ENCODE results near the gene FOXL1.

The FOXL1 gene

DNA sequence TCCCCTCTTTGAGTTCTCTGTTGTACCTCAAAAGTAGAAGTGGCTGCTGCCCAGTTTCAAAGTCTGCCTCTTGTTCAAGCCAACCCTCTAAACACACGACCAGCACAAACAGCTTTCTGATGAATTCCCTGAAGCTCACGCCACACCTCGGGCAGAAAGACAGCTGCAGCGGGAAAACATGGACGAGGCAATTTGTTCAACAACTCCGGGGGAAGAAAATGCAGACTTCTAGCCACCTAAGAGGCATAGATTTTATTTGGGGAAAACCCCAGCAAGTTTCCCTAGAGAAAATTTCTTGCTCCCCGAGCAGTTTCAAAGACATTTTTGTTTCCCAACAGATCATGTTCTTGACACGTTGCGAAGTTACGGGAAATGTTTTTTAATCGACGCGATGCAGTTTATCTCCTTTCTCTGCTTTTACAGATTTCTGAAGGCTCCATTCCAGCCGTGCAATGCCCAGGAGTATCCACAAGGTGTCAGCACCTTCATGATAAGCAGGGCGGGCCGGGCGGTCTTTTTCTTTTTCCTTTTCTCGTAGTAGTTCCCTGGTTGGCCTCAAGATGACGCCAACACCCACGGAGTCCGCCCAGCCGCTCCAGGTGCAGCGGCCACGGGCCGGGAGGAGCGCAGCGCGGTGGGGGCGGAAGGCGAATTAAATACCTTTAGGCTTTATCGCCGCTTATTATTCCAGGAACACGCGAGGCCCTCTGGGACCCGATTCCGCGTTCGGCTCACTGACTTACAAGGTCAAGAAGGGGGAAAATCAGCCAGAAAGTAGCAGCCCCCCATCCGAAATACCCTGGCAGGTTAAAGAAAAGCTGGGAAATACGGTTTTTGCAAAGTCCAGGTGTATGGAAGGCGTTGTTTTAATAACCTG is 14.6 kb upstream of the FOXL1 start:
- no peaks in the 10 kb centered on the region for H3K4me1 ChIP-seq (ENCODE audit: control insufficient read depth, insufficient read depth, low read length)
- no peaks in the 10 kb centered on the region for H3K9me3 ChIP-seq (ENCODE audit: control insufficient read depth, insufficient read depth, low read depth, low read length)
- ChIA-PET CTCF (interaction anchor here (0.6 to 8.8 kb wide), 47 partner anchors 9 to 795 kb away, joined by 3 to 127 read pairs (median 3); partner anchors contain the start of gene MTHFSD), POLR2A (no interaction called here)
- no peaks in the 10 kb centered on the region for H3K36me3 ChIP-seq (ENCODE audit: control insufficient read depth in 2 of 2, insufficient read depth in 1 of 2, low read length in 2 of 2)
- no peak overlapping the region for H3K27ac ChIP-seq (ENCODE audit: extremely low read depth, low read depth, low read length)
- 0 out of 2 replicates have a peak overlapping the region, but pooled peaks have one; percentile 1 for H3K4me3 ChIP-seq (ENCODE audit: low read depth, low read length)
- TF ChIP-seq, protein P1, sequence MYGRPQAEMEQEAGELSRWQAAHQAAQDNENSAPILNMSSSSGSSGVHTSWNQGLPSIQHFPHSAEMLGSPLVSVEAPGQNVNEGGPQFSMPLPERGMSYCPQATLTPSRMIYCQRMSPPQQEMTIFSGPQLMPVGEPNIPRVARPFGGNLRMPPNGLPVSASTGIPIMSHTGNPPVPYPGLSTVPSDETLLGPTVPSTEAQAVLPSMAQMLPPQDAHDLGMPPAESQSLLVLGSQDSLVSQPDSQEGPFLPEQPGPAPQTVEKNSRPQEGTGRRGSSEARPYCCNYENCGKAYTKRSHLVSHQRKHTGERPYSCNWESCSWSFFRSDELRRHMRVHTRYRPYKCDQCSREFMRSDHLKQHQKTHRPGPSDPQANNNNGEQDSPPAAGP (tag by site-specific recombination; IDR thresholded peaks at IDR 0.05): no peak
- peak; percentile 43; the same call in 1 of the 2 replicates for TF ChIP-seq KLF16 (tag by site-specific recombination; IDR thresholded peaks at IDR 0.05)
- no peak for TF ChIP-seq ZNF776 (tag by site-specific recombination; IDR thresholded peaks at IDR 0.05; ENCODE audit: borderline replicate concordance)
- no peak for TF ChIP-seq ZNF248 (tag by site-specific recombination; IDR thresholded peaks at IDR 0.05)
- 0 out of 2 replicates have a peak, but pooled peaks have one; percentile 36 for TF ChIP-seq ZNF501 (tag by site-specific recombination; IDR thresholded peaks at IDR 0.05)
- no peak for TF ChIP-seq ZNF544 (tag by site-specific recombination; IDR thresholded peaks at IDR 0.05)
- TF ChIP-seq ZNF394 (tag by site-specific recombination; IDR thresholded peaks at IDR 0.05; ENCODE audit: borderline replicate concordance): peak; percentile 65; the same call in 1 of the 2 replicates
- TF ChIP-seq ZNF600 (tag by site-specific recombination; IDR thresholded peaks at IDR 0.05): no peak
- TF ChIP-seq ZNF785 (tag by site-specific recombination; IDR thresholded peaks at IDR 0.05): no peak
- TF ChIP-seq ZNF37A (tag by site-specific recombination; IDR thresholded peaks at IDR 0.05): no peak
- peak; percentile 50; the same call in 1 of the 2 replicates for TF ChIP-seq ZNF610 (tag by site-specific recombination; IDR thresholded peaks at IDR 0.05; ENCODE audit: borderline replicate concordance)
- TF ChIP-seq, protein P2, sequence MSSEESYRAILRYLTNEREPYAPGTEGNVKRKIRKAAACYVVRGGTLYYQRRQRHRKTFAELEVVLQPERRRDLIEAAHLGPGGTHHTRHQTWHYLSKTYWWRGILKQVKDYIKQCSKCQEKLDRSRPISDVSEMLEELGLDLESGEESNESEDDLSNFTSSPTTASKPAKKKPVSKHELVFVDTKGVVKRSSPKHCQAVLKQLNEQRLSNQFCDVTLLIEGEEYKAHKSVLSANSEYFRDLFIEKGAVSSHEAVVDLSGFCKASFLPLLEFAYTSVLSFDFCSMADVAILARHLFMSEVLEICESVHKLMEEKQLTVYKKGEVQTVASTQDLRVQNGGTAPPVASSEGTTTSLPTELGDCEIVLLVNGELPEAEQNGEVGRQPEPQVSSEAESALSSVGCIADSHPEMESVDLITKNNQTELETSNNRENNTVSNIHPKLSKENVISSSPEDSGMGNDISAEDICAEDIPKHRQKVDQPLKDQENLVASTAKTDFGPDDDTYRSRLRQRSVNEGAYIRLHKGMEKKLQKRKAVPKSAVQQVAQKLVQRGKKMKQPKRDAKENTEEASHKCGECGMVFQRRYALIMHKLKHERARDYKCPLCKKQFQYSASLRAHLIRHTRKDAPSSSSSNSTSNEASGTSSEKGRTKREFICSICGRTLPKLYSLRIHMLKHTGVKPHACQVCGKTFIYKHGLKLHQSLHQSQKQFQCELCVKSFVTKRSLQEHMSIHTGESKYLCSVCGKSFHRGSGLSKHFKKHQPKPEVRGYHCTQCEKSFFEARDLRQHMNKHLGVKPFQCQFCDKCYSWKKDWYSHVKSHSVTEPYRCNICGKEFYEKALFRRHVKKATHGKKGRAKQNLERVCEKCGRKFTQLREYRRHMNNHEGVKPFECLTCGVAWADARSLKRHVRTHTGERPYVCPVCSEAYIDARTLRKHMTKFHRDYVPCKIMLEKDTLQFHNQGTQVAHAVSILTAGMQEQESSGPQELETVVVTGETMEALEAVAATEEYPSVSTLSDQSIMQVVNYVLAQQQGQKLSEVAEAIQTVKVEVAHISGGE (tag by site-specific recombination; conservative IDR thresholded peaks at IDR 0.05; ENCODE audit: low read depth): no peak
- TF ChIP-seq ZNF2 (tag by site-specific recombination; IDR thresholded peaks at IDR 0.05): peak; percentile 57; the same call in 1 of the 2 replicates
- no peak for TF ChIP-seq ZNF140 (tag by site-specific recombination; IDR thresholded peaks at IDR 0.05)
- TF ChIP-seq ZNF623 (tag by site-specific recombination; IDR thresholded peaks at IDR 0.05): no peak
- TF ChIP-seq, protein P3, sequence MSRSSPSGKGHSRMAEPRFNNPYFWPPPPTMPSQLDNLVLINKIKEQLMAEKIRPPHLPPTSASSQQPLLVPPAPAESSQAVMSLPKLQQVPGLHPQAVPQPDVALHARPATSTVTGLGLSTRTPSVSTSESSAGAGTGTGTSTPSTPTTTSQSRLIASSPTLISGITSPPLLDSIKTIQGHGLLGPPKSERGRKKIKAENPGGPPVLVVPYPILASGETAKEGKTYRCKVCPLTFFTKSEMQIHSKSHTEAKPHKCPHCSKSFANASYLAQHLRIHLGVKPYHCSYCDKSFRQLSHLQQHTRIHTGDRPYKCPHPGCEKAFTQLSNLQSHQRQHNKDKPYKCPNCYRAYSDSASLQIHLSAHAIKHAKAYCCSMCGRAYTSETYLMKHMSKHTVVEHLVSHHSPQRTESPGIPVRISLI (tag by site-specific recombination; IDR thresholded peaks at IDR 0.05): no peak
- TF ChIP-seq ZSCAN30 (tag by site-specific recombination; IDR thresholded peaks at IDR 0.05): peak; percentile 93
- no peak for TF ChIP-seq BCL11A (tag by site-specific recombination; IDR thresholded peaks at IDR 0.05; ENCODE audit: low read depth)
- TF ChIP-seq, protein P4, sequence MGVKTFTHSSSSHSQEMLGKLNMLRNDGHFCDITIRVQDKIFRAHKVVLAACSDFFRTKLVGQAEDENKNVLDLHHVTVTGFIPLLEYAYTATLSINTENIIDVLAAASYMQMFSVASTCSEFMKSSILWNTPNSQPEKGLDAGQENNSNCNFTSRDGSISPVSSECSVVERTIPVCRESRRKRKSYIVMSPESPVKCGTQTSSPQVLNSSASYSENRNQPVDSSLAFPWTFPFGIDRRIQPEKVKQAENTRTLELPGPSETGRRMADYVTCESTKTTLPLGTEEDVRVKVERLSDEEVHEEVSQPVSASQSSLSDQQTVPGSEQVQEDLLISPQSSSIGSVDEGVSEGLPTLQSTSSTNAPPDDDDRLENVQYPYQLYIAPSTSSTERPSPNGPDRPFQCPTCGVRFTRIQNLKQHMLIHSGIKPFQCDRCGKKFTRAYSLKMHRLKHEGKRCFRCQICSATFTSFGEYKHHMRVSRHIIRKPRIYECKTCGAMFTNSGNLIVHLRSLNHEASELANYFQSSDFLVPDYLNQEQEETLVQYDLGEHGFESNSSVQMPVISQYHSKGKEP (tag by site-specific recombination; IDR thresholded peaks at IDR 0.05): 0 out of 2 replicates have a peak, but pooled peaks have one; percentile 37
- TF ChIP-seq SP2 (tag by site-specific recombination; IDR thresholded peaks at IDR 0.05): no peak
- TF ChIP-seq, protein P5, sequence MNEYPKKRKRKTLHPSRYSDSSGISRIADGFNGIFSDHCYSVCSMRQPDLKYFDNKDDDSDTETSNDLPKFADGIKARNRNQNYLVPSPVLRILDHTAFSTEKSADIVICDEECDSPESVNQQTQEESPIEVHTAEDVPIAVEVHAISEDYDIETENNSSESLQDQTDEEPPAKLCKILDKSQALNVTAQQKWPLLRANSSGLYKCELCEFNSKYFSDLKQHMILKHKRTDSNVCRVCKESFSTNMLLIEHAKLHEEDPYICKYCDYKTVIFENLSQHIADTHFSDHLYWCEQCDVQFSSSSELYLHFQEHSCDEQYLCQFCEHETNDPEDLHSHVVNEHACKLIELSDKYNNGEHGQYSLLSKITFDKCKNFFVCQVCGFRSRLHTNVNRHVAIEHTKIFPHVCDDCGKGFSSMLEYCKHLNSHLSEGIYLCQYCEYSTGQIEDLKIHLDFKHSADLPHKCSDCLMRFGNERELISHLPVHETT (tag by site-specific recombination; IDR thresholded peaks at IDR 0.05): no peak
- TF ChIP-seq WT1 (tag by site-specific recombination; IDR thresholded peaks at IDR 0.05): 0 out of 2 replicates have a peak, but pooled peaks have one; percentile 23
- no peak for TF ChIP-seq YY1 (tag by site-specific recombination; IDR thresholded peaks at IDR 0.05)
- no peak for TF ChIP-seq ZNF548 (tag by site-specific recombination; IDR thresholded peaks at IDR 0.05)
- TF ChIP-seq ZNF529 (tag by site-specific recombination; IDR thresholded peaks at IDR 0.05; ENCODE audit: insufficient replicate concordance): no peak
- no peak for TF ChIP-seq ZNF792 (tag by site-specific recombination; IDR thresholded peaks at IDR 0.05)
- TF ChIP-seq KLF9 (tag by site-specific recombination; IDR thresholded peaks at IDR 0.05; ENCODE audit: low read depth): no peak

All from HEK293 (cell line).